NCI-H1436 treated with DMSO at 0.1 percent for 48 hours (cell line): Measurements from ENCODE around the gene ACSS2.

Experiments used
- DNase-seq: peaks from one replicate; lab custom pipeline; 2025; lab: John Stamatoyannopoulos, UW

The ACSS2 gene, protein sequence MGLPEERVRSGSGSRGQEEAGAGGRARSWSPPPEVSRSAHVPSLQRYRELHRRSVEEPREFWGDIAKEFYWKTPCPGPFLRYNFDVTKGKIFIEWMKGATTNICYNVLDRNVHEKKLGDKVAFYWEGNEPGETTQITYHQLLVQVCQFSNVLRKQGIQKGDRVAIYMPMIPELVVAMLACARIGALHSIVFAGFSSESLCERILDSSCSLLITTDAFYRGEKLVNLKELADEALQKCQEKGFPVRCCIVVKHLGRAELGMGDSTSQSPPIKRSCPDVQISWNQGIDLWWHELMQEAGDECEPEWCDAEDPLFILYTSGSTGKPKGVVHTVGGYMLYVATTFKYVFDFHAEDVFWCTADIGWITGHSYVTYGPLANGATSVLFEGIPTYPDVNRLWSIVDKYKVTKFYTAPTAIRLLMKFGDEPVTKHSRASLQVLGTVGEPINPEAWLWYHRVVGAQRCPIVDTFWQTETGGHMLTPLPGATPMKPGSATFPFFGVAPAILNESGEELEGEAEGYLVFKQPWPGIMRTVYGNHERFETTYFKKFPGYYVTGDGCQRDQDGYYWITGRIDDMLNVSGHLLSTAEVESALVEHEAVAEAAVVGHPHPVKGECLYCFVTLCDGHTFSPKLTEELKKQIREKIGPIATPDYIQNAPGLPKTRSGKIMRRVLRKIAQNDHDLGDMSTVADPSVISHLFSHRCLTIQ

DNA sequence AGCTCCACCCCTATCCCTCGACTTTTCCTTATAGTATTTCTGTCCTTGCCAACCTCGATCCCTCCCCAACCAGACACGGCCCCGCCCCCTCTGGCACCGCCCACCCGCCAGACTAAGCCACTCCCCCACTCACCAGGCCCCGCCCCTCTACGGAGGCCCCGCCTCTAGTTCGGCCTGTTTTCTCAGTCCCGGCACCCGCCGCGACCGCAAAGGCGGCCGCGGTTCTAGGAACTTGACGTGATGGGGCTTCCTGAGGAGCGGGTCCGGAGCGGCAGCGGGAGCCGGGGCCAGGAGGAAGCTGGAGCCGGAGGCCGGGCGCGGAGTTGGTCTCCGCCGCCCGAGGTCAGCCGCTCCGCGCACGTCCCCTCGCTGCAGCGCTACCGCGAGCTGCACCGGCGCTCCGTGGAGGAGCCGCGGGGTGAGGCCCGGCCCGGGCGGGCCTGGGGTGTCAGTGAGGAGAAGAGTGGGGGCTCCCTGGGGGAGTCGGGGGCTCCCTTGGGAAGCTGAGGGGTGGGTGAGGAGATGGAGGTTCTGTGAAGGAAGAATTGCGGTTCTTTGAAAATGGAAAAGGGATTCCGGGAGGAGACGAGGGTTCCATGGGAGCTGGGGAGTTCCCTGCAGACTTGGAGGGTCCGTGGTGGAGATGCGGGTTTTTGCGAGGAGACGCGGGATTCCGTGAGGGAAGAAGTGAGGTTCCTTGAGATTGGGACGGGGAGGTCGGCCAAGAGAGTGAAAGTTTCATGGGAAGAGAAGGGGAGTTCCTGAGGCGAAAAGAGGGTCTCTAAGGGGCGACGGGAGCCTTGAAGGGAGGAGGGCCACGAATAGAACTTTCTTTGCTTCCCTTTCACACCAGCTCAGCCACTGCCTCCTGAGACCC, at the start of gene ACSS2:
Gene ACSS2, plus strand, starts transcription at position 207 of the 877 bp plus-strand sequence. Its CDS starts 34 bp downstream, at position 241.
- DNase-seq: no peak

DNA sequence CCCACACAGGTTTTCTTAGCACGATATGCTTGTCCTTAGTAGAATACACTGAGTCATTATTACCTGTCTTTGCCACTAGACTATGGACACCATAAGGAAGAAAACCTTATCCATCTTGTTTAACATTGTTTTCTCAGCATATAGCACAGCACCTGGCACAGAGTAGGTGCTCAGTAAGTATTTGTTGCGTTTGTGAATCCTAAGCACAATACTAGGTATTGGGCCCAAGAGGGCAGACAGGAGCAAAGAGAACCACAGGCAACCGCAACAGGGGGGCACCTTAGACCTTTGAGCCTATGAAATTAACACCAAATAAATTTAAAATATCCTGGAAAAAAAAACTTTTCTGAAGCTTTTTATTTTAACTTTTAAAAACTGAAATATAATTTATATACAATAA, 47.2 kb upstream of the ACSS2 start:
- DNase-seq: no peak

DNA sequence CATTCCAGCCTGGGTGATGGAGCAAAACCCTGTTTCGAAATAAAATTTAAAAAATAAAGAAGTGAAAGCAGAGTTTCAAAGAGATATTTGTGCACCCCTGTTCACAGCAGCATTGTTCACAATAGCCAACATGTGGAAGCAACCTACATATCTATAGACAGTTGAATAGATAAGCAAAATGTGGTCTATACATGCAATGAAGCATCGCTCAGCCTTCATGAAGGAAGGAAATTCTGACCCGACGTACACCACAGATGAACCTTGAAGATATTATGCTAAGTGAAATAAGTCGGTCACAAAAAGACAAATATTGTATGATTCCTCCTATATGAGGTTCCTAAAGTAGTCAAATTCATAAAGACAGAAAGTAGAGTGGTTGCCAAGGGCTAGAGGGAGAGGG, 44.5 kb upstream of the ACSS2 start:
- DNase-seq: no peak

DNA sequence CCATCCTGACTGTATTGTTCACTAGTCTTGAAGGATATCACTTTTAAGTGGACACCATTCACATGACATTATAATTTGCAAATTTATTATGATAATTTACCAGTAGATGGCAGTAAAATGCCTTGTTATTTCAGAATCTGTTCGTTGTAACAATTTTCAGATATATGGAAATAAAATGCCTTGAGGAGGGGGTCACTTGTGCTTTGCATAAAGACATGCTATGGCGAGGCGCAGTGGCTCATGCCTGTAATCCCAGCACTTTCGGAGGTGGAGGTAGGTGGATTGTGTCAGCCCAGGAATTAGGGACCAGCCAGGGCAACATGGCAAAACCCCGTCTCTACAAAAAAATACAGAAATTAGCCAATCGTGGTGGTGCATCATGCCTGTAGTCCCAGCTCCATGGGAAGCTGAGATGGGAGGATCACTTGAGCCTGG, 41.9 kb upstream of the ACSS2 start:
- DNase-seq: peak; percentile 38

DNA sequence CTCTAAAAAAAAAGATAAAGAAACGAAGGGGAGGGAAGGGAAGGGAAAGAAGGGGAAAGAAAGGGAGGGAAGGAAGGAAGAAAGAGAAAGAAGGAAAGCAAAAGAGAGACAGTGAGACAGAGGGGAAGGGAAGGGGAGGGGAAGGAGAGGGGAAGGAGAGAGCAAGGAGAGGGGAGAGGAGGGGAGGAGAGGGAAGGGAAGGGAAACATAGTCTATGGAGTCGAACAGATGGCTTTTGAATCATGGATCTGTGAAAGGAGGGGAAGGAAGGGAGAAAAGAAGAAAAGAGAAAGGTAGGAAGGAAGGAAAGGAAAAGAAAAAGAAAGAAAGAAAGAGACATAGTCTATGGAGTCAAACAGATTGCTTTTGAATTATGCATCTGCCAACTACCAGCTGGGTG, 34.3 kb upstream of the ACSS2 start:
- DNase-seq: no peak

DNA sequence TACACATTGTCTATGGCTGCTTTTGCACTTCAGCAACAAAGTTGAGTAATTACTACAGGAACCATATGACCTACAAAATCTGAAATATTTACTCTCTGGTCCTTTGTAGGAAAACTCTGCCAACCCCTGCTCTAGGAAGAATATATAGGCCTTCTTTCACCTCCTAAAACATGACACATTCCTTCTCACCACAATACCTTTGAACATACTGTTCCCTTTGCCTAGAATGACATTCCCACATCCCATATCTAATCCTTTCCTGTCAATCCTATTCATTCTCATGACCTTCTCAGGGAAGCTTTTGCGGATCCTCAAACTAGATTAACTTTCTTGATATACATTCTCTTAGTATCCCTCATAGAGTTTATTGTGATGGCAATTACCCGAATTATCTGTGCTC, 33.0 kb upstream of the ACSS2 start:
- no peak for DNase-seq

DNA sequence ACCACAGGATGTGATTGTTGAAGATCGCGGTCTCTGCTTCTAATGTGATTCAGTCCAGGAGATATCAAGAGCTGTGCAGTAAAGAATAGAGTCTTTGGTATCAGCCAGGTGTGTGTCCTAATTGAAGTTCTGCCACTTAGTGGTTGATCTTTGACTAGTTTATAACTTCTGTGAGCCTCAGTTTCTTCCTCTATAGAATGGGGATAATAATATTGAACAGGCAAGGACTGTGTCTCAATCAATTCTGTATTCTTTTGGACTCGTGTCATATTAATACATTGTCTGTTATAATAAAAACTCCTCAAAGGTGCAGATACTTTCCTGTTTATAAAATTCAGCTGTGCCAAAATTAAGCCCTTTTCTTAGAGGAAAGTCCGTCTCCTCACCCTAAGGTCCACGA, 27.8 kb upstream of the ACSS2 start:
- DNase-seq: no peak

DNA sequence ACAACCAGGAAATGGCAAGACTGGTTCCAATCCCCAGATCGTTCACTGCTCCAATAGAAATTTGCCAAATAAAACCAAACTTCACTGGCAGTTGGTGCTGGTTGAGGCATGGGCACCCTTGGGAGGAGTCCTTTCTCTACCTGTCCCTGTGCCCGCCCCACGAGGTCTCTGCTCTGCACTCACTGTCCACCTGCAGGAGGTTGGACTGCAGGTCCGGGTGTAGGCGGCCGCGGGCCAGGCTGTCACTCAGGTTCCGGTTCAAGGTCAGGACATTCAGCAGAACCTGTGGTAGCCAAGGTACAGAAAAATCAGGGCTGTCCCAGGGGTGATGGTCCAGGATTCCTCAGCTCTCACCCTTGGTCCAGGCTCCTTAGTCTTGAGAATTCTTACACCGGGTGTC, 26.6 kb upstream of the ACSS2 start:
- no peak for DNase-seq

DNA sequence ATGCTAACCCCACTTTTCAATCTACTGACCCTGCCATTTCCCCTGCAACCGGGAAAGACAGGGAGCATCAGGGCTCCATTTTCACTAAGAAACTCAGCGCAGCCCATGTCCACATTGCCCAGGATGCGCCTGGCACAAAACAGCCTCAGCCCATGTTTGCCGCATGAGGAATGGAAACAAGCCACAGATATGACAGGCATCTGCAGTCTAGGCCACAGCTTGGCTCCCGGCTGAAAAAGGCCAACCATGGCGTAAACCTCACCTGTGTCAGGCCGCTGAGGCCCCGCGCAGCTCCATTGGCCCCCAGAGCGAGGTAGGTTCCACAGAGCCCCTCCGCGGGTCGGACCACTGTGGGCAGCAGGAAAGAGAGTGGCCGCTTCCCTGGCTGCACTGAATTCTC, 25.4 kb upstream of the ACSS2 start:
- no peak for DNase-seq

DNA sequence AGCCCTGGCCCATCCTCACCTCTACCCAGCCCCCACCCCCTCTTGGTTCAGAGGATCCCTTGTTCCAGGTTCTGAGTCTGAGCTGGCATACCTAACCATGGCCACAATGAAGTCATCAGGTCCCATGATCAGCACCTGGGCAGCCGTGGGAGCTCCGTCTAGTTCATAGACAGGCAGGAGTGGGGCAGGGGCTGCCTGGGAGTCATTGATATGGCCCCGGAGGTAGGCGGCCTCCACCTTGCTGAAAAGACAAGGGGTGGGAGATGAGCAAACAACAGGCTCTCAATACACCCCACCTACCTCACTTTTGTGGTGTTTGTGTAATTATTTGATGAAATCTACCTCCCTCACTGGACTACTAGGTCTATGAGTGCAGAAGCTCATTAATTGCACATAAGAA, 24.1 kb upstream of the ACSS2 start:
- DNase-seq: no peak

DNA sequence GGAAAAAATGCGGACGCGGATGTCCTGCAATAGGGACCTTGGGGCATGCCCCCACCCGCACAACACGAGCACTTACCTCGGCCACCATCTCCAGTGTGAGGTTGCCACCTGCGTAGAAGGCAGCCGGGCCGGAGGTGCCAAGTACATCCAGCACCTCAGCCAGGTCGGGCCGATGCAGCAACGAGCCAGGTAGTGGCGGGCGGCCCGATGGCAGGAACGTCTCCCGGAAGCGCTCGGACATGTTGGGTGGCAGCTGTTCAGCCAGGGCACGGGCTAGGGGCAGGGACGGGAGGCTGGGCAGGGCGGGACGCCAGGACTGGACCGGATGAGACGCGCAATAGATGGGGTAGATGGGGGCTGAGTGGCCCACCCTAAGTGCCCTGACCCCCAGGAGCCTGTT, 17.0 kb upstream of the ACSS2 start:
- no peak for DNase-seq

DNA sequence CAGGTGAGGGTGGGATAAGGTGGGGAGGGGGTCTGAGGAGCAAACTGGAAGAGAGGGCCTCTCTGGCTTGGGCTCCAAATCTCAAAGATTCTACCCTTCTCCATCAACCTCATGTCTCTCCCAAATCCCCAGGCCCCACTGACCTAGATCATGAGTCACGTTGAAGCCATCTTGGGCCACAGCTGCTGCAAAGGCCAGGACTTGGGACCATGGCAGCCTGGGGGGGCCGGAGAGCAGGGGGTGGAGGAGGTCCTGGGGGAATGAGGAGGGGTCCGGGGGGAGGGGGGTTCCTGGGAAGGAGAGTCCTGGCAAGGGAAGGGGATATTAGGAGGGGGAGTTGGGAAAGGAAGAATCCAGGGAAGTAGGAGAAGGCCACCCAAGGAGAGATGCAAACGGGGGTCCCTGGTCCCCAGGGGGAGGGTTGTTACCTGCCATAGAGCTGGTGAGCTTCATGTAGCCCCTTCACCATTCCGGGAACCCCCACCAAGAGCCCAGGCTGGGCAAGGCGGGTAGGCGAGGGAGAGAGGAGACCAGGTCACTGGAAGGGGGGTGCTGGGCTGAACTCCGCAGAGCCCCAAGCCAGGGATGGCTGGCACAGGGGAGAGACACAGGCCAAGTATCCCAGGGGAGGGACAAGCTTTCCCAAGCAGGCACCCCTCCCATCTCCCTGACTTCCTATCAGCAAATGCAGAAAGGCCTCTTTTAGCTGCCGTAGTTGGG, 16.4 kb upstream of the ACSS2 start:
- DNase-seq: no peak

DNA sequence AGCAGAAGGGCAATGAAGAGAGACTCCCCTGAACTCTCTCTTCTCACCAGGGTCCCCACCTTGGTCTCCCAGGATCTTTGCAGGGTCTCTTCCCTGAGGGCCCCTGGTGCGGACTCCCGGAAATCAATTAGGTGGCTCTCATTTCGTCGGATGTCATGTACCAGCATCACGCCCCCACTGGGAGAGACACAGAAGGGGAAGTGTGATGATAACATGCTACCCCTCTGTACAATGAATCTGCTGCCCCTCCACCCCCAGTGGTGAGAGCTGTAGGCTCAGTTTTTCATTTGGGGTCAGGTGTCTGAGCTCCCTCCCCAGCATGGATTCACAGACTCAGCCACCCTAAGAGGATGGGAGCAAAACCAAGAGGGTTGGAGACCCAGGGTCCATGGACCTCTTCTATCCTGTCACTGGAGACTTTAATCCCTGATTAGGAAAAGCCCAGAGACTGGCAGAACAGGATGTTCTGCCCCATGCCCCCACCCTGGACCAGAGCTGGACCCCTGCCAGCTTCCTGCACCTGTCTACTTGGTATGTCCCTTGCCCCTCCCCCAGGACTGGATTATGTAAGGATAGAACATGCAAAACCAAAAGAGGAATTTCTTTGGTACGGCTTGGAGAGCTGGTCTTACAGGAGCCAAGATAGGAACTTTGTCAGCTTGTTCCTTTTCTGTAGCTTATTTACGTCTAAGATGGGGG, 14.9 kb upstream of the ACSS2 start:
- DNase-seq: no peak

DNA sequence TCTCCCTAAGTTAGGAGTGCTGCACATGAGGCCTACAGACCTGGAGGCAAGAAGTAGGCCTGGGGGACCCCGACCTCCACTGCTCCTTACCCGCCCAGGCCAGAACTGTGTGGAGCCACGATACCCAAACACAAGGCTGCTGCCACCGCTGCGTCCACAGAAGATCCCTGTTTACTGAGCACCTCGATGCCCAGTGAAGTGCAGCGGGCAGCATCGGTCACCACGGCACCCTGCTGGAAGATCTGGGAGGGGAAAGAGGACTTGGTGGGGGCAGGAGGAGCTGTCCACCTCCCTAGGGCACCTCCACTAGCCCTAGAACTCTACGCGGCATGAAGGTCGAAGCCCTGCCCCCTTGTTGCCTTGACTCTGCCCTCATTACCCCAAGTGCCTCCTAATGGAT, 13.7 kb upstream of the ACSS2 start:
- DNase-seq: no peak

DNA sequence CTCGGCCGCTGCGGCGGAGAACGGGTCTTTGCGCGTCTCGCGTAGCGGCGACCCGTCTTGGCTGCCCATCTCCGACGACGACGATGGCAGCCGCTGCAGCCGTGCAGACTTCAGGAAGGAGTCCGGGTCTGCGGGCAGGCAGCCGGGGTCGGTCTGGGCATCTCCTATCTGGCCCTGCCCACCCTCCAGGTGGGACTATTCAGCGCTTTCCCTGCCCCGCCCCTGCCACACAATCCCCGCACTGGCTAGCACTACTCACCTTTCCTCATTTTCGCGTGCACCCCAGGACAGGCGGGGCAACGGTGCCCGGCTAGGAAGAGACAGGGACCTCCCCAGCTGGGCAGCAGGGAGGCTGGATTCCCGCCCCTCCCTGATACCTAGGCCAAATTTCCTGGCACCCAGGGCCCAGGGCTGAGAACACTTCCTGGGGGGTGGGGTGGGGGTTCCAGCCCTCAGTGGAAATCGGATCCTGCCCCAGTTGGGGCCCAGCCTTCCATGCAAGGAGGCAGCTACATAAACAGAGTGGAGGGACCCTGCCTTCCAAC, 12.9 kb upstream of the ACSS2 start:
- no peak for DNase-seq

DNA sequence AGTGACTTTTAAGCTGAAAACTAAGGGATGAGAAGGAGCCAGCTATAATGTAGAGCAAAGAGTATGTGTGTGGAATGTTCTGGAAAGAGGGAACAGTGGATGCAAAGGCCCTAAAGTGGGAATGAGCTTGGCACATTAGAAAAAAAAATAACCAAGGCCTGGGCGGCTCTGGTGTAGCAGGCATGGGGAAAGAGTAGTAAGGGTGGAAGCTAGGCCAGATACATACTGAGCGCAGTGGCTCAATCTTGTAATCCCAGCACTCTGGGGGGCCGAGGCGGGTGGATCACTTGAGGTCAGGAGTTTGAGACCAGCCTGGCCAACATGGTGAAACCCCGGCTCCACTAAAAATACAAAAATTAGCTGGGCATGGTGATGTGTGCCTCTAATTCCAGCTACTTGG, 12.2 kb upstream of the ACSS2 start:
- no peak for DNase-seq

DNA sequence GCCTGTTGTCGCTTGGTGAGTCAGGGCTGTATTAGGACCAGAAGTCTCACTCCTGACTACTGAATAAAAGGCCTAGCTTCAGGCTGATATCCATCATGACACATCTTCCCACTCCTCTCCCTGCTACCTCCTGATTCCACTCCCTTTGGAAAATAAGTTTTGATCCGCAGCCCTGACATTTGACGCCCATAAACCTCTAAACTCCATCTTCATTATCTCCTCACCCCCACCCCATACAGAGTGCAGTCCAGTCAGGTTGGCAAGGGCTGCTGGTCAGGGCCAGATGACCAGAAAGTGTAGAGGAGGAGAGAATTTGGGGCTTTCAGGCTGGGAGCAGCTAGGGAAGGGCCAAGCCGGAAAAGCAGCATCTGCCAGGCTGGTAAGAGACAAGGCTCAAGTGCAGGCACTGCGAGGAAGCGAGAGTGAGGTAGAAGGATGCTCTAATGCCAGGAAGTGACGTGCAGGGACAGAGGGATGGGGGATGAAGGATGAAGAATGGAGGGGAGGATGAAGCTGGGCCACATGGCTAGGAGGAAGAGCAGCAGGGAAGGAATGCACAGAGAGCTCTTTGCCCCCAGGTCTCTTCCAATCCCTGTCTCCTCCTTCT, 5.0 kb upstream of the ACSS2 start:
- no peak for DNase-seq

DNA sequence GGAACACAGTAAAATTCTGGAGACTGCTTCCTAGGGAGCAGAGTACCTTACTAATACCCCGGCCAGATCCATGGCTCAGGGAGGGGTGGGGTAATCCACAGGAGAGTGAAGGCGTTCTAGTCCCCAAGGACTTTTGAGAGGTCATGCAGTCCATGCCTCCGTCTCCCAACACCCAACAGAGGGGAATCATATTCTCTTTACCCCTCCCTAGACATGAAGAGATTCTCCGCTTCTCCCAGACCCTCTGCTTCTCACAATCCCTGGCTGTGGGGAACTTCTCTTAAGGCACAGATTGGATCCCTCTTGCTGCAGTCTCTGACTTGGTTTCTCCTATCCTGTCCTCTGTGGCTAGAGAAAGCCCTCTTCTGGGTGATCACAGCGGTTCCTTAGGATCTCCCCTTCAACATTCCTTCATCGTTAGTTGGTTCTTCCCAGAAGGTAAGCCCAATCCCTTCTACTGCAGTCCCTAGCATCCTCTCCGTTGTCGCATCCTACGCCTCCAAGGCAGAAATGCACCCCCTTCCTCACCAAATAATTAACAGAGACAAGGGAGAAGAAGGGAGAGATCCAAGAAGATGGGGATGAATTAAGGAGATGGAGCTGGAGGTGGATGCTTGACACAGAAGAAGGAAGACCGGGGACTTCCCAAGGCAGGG, 4.3 kb upstream of the ACSS2 start:
- DNase-seq: no peak

DNA sequence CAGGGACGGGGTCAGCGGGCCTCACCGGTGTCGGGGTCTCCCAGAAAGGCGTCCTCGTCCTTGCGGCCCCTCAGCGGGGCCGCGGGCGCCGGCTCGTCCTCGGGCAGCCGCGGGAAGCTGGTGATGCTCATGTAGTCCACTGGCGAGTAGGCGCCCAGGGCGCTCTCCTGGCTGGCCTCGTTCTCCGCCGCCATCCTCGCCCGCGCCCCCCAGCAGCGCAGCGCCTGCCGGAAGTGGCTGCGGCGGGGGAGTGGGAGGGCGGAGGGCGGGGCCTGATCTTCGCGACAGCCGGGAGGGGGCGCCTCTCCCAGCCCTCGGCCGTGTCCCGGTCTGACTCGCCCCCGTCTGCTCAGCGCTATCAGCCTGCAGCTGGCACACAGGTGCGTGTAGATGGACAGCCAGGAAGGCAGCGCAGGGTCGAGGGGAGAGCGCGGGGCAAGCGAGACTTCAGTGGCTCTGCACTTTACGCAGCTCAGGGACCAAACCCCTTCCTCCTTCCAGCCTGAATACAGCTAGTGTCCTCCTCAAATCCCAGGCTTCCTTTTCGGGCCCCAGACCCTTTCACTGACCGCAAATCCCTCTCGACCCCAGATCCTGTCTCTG, 3.7 kb upstream of the ACSS2 start, which contains the start of gene GGT7:
Gene GGT7, minus strand, starts transcription at position 235 of the 603 bp plus-strand sequence. Its CDS starts 41 bp downstream, at position 194.
- peak; percentile 54 for DNase-seq
